ENCODE measurements around the gene CYSLTR2.

GRCh38 chr13:48712141-48712540 lies 58.4 kb downstream of the CYSLTR2 start:
- TF ChIP-seq POLR2A (IDR thresholded peaks at IDR 0.05; ENCODE audit: extremely low read depth, insufficient read length), result no peak
- no peak for TF ChIP-seq CTCF (IDR thresholded peaks at IDR 0.05; ENCODE audit: low read depth, low read length)
- no peak for TF ChIP-seq MYC (IDR thresholded peaks at IDR 0.05; ENCODE audit: low read depth, low read length)
- no peak for TF ChIP-seq MAX (IDR thresholded peaks at IDR 0.05; ENCODE audit: low read depth, low read length)

All from NB4 (cell line).